Tibial artery (tissue), 4 donors: ENCODE results near the gene DAZAP1.

Source experiments
- DNase-seq, 2 donors: peaks; one replicate each; pipeline ENCODE4 v3.0.0-alpha.2; 2019
- H3K27ac ChIP-seq, 2 donors: fragments of 200-600 bp; sonication (generic) in 1 of 2; 1 replicate in 1 of 2; 2 replicates in 1 of 2; pipeline ENCODE4 v1.5.1; 2018 to 2019; ENCODE audit warnings: mild to moderate bottlenecking in 1 of 2
- H3K27me3 ChIP-seq, 2 donors: fragments of 200-600 bp; sonication (generic) in 1 of 2; one replicate each; pipeline versions ENCODE4 v1.5.1 to v1.6.0; 2016 to 2019
- H3K36me3 ChIP-seq, 3 donors: fragments of 200-600 bp; sonication (generic) in 2 of 3; one replicate each; pipeline ENCODE4 v1.5.1; 2016 to 2019; ENCODE audit warnings: mild to moderate bottlenecking in 2 of 3
- H3K4me1 ChIP-seq, 4 donors: fragments of 200-600 bp; sonication (generic) in 2 of 4; 1 replicate in 3 of 4; 2 replicates in 1 of 4; pipeline ENCODE4 v1.5.1; 2016 to 2019
- H3K4me3 ChIP-seq, 2 donors: fragments of 200-600 bp; sonication (generic) in 1 of 2; 1 replicate in 1 of 2; 2 replicates in 1 of 2; pipeline ENCODE4 v1.5.1; 2018 to 2019; ENCODE audit warnings: mild to moderate bottlenecking in 2 of 2
- H3K9me3 ChIP-seq, 3 donors: fragments of 200-600 bp; sonication (generic) in 1 of 3; one replicate each; pipeline ENCODE4 v1.5.1; 2016 to 2019
- CTCF ChIP-seq, 2 experiments: fragments of 200-600 bp in 1 of 2; fragments of 450-650 bp in 1 of 2; IDR thresholded peaks; one replicate each; pipeline ENCODE4 v1.5.1; 2017 to 2019; ENCODE audit warnings: antibody characterized with exemption in 2 of 2, mild to moderate bottlenecking in 1 of 2, moderate library complexity in 1 of 2
- intact Hi-C: fragments of 100-400 bp; cut with DNase I; formaldehyde crosslinking; loops from one replicate; pipeline ENCODE4 v1.15.0; 2023; ENCODE audit warnings: low total_unique reads

DAZAP1 gene

GRCh38 chr19:1440418-1440801, 33.0 kb downstream of the DAZAP1 start:
- Histone ChIP-seq H3K27me3 (peaks cover 0 to 6% of the 10 kb centered on the region in 2 donors), H3K27ac (no peak overlapping the region), H3K4me3 (no peak overlapping the region), H3K9me3 (no peaks in the 10 kb centered on the region), H3K4me1 (peaks cover 0 to 34% (median 28%) of the 10 kb centered on the region in 4 donors), H3K36me3 (peaks cover 35 to 48% (median 38%) of the 10 kb centered on the region in 3 donors)
- no peak for DNase-seq
- intact Hi-C loops, result no loop called here
- TF ChIP-seq CTCF (IDR thresholded peaks at IDR 0.05), result no peak

- H3K27ac ChIP-seq, result no peak overlapping the region
- peaks cover 0 to 40% (median 35%) of the 10 kb centered on the region in 4 donors for H3K4me1 ChIP-seq
- peaks cover 35 to 43% (median 35%) of the 10 kb centered on the region in 3 donors for H3K36me3 ChIP-seq
- peaks cover 1 to 12% of the 10 kb centered on the region in 2 donors for H3K27me3 ChIP-seq
- no peak for TF ChIP-seq CTCF (IDR thresholded peaks at IDR 0.05)
- no peak overlapping the region for H3K4me3 ChIP-seq
- no peak for DNase-seq
- intact Hi-C loops, result no loop called here
- H3K9me3 ChIP-seq, result no peaks in the 10 kb centered on the region
Measured at GRCh38 chr19:1441022-1441426, 33.6 kb downstream of the DAZAP1 start.

- peaks cover 0 to 48% (median 43%) of the 10 kb centered on the region in 4 donors for H3K4me1 ChIP-seq
- no peaks in the 10 kb centered on the region for H3K9me3 ChIP-seq
- DNase-seq, result no peak
- peaks cover 10 to 20% of the 10 kb centered on the region in 2 donors for H3K27me3 ChIP-seq
- intact Hi-C loops, result no loop called here
- no peak for TF ChIP-seq CTCF (IDR thresholded peaks at IDR 0.05)
- no peak overlapping the region for H3K27ac ChIP-seq
- peaks cover 35 to 43% (median 35%) of the 10 kb centered on the region in 3 donors for H3K36me3 ChIP-seq
- H3K4me3 ChIP-seq, result no peak overlapping the region
Measured at GRCh38 chr19:1441677-1442438, 34.5 kb downstream of the DAZAP1 start.

GRCh38 chr19:1445185-1445931, 38.0 kb downstream of the DAZAP1 start:
- Histone ChIP-seq H3K27me3 (peaks cover 19 to 52% of the 10 kb centered on the region in 2 donors), H3K27ac (no peak overlapping the region)
- intact Hi-C loops, result no loop called here

More at GRCh38 chr19:1445185-1445931, 38.0 kb downstream of the DAZAP1 start:
- Histone ChIP-seq H3K9me3 (no peaks in the 10 kb centered on the region), H3K4me3 (peak overlapping the region; percentile 10 to 23), H3K36me3 (peaks cover 26 to 33% (median 26%) of the 10 kb centered on the region in 3 donors), H3K4me1 (peaks cover 0 to 36% (median 31%) of the 10 kb centered on the region in 4 donors)
- peak in 1 of 2 donors; percentile 41 for DNase-seq
- peak; percentile 71 to 94 for TF ChIP-seq CTCF (IDR thresholded peaks at IDR 0.05)
